GM12873 (cell line): ENCODE data around the gene AKT1.

Experiments used
- CTCF ChIP-seq: IDR thresholded peaks from 2 replicates; pipeline ENCODE4 v1.5.1; 2012; ENCODE audit warnings: low read depth, mild to moderate bottlenecking, moderate library complexity, low read length, control low read depth; ENCODE audit not compliant: insufficient read depth; ENCODE audit errors: missing control alignments

The AKT1 gene

DNA sequence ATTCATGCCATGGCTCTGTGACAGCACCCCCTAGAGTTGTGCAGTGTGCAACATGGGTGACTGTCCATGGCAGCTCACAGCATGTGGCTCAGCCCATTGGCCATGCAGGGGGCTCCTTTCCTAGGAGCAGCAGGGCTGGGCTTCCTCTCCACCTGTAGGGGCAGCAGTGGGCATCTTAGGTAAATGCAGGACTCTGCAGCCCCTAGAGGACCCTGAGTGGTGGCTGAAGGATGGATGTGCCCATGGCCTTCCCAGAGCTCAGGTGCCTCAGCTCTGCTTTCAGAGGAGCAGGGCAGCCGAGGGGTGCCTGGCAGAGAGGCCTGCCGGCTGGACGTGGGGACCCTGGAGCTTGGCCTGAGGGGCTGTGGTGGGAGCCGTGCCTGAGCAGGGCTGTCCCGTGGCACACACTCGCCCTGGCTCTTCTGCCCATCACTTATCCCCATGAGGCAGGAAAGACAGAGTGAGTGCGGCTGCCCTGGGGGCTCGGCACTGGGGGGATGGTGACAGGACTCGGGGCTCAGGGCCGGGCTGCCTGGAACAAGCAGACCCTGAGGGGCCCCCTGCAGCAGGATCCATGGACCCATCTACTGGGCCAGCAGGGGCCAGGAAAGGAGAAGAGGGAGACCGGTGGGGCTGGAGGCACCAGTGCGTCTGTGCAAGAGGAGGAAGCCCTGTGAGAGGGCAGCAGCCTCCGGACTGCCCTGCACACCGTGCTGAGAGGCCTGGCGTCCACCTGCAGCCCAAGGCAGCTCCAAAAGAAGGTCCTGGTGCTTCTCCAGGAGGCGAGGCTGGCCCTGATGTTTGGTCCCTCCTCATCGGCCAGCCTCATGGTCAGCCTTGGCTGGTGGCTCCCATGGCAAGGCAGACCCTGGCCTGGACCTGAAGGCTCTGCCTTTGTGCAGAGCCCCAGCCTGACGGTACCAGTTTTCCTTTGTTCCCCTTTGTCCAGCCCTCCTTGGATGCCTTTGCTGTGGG lies 63.9 kb downstream of the AKT1 start:
- peak; percentile 41 for TF ChIP-seq CTCF

GRCh38 chr14:104730487-104730886 lies 65.1 kb downstream of the AKT1 start:
- TF ChIP-seq CTCF, result no peak

GRCh38 chr14:104729835-104730181 lies 65.7 kb downstream of the AKT1 start:
- TF ChIP-seq CTCF, result no peak

DNA sequence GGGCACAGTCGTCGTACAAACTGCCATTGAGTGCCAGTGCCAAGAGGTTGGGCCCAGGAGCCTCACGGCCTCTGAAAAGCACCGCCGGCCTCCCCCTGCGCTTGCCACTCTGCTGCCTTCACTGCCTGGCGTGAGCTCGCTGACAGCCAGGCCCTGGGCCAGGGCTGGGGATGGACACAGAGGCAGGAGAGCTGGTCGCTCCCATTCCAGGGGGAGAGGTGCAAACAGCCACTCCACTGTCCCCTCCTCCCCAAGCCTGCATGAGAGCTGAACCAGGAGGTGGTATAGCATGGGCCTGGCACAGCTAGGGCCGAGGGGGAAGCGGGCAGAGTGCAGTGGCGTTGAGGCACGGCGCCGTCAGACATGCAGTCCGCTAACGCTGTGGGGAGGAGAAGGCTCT lies 66.9 kb downstream of the AKT1 start:
- TF ChIP-seq CTCF, result no peak

- TF ChIP-seq CTCF, result peak; percentile 25
These were observed 68.7 kb downstream of the AKT1 start for GRCh38 chr14:104726600-104727451.

DNA sequence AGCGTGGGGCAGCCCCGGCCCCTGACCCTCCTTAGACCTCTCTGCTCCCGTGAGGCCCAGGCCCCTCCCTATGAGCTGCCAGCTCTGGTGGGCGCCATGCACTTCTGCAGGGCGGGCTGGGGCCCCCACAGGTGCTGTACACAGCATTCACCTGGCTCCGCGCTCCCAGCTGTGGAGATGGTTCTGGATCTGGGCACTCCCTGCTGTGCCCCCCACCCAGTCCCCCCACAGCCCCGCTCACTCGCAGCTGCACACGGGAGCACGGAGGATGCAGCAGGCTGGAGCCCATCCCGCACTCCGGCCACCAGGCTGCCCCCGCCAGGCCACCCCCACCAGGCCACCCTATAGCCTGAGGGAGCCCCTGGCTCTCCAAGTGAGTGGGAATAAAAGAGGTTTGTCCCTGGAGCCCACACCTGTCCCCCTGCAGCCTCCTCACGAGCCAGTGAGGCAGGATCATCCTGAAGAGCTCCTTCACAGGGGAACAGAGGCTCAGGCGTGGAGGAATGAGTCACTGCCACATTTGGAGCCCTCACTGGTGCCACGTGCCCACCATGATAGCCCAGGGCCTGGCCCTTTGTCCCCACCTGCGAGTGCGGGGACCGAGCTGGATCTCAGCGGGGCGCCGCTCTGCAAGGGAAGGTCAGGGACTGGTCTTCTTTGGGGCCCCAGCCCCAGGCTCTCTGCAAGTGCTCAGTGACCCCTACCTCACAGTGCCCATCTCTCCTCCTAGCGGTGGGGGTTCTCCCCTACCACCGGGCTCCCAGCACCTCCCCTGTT lies 69.6 kb downstream of the AKT1 start:
- TF ChIP-seq CTCF, result no peak
